Activated CD4-positive, CD25-positive, alpha-beta regulatory T cell (primary cell): ENCODE results near the gene MRGPRX3.
"Not testable (repeated sequence)": the region's sequence is repeated elsewhere in the genome, so short reads cannot be mapped to it uniquely, and the experiment has no call there.

Experiments
- DNase-seq, 4 experiments: peaks; one replicate each; lab custom pipeline; 2025; lab: John Stamatoyannopoulos, UW

MRGPRX3 gene

DNA sequence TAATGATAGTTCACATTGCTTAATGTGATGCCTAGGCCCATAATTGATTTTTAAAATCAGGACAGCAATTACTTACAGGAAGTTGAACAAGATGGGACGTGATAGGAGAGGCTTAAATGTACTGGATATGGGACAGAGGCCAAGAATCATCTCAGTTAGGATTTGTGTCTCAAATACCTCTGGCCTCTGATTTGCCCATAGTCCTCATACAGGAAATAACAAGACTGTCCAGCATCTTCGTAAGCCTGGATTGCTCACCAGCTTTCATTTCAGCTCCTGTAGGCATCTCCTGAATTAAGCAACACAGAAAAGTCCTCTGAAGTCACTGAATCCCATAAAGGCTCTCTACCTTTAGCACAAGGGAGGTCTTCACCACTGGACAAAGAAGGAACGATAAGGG, at the start of gene MRGPRX3:
TSS of gene MRGPRX3 (plus strand) at position 231 of the 400 bp plus-strand sequence. CDS start 4,632 bp downstream, outside the sequence.
- no peak for DNase-seq

DNA sequence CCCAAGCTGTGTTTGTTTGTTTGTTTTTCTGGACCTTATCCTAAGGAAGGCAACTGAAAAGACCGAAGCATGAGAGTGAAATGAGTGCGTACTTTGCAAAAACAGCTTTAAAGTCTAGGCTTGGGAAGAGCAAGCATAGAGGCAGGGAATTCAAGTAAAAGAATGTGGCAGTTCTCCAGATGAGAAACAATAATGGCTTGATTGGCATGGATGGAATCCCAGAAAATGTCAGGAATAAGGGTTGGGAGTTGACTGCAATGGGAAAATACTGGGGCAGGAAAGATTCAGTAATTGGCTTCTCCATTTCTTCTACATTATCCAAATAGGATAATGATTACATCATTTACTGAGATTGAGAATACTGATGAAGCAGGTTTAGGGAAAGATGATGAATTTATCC, 44.0 kb upstream of the MRGPRX3 start:
- no peak for DNase-seq

DNA sequence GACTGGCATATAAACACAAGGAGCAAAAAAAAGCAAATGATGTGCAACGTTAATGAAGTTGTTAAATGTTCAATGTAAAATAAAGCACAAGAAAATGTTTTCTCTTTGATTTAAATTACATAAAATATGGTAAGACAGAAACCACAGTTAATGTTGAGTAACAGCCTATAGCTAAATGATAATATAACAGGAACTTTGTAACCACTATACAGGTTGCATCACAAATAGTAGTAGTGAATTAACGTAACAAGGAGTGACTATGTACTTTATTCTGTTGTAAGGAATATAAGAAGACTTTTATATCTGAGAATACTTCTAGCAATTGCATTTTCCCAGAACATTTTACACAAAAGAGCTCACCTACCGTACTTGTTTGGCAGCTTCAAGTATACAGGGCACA, 43.4 kb upstream of the MRGPRX3 start:
- no peak for DNase-seq

DNA sequence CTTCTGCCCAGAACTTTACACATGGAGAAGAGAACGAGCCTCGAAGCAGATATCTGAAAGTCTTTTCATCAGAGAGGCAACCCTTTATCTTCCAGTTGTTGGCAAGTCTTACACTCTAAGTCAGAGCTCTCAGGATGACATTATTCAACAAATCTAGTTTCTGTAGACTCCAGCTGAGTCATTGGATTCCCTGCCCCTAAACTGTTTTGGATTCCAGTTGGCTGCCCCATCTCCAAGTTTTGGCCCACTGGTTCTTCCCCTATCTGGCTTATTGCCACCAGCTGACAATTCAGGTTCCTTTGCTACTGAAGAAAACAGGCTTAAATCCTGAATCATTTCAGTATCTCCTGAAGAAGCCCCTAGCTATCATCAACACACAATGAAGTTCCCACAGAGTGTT, 40.6 kb upstream of the MRGPRX3 start:
- no peak for DNase-seq

DNA sequence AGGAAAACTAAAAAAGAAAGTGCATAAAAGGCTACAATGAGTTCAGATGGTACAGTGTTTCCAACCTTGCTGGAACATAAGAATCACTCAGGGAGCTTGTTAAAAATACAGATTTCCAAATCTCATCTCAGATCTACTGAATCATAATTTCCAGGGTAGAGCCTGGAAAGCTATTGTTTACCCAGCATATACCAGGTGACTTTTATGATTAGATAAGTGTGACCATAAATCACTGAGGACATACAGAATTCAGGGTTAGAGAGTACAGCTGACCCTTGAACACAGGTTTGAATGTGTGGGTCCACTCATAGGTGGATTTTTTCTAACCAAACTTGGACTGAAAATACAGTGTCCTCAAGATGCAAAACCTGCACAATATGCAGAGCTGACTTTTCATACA, 38.4 kb upstream of the MRGPRX3 start:
- no peak for DNase-seq

DNA sequence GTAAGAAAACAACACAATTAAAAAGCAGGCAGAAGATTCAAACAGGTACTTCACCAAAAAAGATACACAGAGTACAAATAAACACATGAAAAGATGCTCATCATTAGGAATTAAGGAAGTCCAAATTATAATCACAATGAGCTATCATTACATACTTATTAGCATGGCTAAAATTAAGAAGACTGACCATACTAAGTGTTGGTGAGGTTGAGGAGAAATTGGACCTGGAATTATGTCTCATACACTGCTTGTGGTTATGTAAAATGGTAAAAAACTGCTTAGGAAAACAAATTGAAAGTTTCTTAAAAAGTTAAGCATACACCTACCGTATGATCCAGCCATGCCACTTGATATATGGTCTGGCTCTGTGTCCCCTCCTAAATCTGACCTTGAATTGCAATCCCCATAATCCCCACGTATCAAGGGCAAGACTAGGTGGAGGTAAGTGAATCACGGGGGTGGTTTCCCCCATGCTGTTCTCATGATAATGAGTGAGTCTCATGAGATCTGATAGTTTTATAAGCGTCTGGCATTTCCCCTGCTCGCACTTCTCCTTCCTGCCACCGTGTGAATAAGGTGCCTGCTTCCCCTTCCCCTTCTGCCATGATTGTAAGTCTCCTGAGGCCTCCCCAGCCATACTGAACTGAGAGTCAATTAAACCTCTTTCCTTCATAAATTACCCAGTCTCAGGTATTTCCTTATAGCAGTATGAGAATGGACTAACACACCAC, 31.3 kb upstream of the MRGPRX3 start:
- DNase-seq: no peak

DNA sequence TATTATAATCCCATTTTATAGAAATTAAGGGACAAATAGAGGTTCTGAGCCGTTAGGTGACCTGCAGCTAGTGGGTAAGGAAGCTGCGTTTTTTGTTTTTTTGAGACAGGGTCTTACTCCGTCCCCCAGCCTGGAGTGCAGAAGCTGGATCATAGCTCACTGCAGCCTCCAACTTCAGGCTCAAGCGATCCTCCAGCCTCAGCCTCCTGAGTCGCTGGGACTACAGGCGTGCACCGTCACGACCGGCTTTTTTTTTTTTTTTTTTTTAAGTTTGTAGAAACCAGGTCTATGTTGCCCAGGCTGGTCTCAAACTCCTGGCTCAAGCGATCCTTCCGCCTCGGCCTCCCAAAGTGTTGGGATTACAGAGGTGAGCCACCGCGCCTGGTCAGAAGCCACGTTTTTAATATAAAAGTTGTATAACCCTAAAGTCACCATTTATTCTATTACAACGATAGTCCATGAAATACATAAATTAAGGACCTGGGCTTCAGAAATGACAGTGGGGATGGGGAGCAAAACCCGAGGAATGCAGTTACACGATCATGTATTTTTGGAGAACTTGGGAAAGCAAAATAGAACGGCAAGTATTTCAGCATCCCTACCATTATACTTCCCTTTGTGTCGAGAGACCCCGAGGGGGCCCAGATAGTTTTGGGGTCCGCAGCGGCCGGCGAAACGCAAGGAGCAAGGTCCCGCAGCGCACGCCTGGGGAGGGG, 27.1 kb upstream of the MRGPRX3 start:
- DNase-seq: no peak

DNA sequence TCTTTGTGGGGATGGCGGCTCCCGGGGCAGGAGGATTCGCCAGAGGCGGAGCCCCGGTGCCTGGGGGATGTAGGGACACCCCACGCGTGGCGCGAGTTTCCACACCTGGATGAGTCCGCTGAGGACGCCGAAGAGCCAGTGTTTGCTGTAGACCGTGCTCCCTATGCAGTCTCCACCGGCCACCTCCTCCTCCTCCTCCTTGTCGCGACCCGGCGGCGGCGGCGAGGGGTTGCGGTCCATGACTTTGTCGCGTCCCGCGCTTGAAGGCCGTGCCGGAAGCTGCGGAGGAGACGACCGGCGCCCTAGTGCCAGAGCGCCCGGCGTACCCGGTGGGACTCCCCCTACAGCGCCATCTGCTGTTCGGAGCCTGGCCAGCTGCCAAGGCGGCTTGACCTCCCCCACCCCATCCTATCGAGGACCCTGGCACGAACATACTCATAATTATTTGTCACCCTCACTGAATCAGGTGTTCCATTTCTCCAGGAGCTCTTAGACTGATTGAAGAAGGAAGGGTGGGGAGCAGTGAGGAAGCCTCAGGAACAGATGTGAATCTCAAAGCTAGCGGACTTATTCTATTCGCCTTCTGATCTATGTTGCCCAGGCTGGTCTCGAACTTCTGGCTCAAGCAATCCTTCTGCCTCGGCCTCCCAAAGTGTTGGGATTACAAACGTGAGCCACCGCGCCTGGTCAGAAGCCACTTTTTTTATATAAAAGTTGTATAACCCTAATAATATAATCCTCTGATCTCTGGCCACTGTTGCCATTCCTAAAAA, 26.4 kb upstream of the MRGPRX3 start, which contains the start of gene SAAL1:
TSS of gene SAAL1 (minus strand) at position 281 of the 773 bp plus-strand sequence. CDS start at position 240, 41 bp downstream.
- peak; percentile 82 to 91 (median 84) for DNase-seq

DNA sequence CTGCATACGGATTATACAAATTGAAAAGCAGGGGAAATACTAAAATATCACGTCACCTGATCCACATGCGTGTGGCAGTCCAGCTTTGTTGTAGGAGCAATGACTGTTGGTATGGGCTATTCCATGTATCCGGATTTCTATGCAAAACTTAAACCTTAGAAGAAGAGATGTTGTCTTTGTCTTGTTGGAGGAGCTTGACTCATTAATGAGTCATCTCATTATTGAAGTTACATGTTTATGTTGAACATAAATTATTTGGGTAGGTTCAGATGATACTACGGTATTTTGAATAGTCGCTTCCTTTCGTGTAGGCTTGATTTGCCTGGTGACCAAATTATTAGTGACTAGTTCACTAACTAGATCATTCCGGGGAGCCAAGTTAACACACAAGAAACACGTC, 25.7 kb upstream of the MRGPRX3 start:
- no peak for DNase-seq

DNA sequence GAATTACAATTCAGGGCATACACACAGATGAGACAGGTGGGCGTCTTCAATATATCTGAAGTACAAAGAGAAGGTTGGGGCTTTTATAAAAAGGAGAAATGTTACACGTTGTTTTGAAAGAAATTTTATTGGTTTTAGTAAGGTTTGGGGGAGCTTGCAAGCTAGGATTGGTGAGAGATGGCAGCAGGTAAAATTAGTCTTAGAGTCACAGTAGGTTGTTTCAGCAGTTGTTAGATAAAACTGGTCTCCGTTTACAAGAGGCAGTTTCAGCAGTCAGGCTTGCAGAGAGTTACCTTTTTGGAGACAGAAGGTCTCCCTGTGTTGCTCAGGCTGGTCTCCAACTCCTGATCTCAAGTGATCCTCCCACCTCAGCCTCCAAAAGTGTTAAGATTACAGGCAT, 24.1 kb upstream of the MRGPRX3 start:
- no peak for DNase-seq

DNA sequence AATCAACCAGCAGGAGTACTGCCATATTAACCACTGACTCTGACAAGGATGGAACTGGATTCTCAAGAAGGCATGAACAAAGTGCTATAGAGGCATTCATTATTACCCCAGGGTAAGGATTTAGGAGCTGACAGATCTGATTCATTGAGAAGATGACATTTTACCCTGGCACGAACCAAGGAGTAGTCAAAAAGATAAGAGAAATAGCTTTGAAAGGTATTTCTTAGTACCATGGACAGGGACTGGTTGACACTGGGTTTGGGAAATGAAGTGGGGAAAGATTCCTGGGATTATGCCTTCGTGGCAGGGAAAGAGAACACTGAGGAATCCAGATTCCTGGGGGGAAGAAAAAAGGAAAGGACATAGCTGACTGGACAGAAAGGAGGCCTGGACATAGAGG, 21.4 kb upstream of the MRGPRX3 start:
- DNase-seq: no peak

DNA sequence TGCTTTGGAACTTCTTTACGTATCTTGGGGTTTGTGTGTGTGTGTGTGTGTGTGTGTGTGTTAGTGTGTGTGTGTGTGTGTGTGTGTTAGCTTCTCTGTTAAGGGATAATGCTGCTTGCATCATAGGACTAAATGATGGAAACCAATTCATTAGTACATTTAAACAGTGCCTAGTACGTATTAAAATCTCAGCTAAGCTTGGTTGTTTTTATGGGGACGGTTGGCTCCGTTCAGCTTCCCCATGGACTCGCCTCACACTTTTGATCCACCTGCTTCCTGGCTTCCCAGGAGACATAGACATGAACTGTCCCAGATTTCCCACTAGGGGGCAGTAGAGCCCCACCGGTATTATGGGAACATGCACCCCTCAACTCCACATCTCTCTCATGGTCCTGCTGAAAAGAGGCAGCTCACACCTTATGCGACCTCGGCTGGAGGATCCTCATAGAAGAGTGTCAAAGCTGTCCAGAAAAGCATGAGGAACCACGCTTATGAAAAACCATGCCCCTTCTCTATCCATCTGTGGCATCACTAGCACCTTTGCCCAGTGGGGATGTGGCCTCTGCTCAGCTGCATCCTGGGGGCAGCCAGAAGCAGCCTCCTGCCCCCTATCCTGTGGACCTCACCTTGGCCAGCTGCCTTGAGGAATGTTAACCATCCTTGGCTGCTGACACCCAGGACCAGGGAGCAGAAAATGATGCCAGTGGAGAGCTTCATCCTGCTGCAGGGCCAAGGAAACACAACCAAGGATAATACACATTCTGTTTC, 16.8 kb upstream of the MRGPRX3 start:
- peak; percentile 19 to 39 (median 34) for DNase-seq

DNA sequence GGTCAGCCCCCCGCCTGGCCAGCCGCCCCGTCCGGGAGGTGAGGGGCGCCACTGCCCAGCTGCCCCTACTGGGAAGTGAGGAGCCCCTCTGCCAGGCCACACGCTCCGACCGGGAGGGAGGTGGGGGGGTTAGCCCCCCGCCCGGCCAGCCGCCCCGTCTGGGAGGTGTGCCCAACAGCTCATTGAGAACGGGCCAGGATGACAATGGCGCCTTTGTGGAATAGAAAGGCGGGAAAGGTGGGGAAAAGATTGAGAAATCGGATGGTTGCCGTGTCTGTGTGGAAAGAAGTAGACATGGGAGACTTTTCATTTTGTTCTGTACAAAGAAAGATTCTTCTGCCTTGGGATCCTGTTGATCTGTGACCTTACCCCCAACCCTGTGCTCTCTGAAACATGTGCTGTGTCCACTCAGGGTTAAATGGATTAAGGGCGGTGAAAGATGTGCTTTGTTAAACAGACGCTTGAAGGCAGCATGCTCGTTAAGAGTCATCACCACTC, 11.0 kb upstream of the MRGPRX3 start:
- not testable (repeated sequence) for DNase-seq

DNA sequence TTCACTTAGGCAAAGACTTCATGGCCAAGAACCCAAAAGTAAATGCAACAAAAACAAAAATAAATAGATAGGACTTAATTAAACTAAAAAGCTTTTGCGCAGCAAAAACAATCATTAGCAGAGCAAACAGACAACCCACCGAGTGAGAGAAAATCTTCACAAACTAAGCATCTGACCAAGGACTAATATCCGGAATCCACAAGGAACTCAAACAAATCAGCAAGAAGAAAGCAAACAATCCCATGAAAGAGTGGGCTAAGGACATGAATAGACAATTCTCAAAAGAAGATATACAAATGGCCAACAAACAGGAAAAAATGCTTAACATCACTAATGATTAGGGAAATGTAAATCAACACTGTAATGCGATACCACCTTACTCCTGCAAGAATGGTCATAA, 1.3 kb upstream of the MRGPRX3 start:
- not testable (repeated sequence) for DNase-seq

DNA sequence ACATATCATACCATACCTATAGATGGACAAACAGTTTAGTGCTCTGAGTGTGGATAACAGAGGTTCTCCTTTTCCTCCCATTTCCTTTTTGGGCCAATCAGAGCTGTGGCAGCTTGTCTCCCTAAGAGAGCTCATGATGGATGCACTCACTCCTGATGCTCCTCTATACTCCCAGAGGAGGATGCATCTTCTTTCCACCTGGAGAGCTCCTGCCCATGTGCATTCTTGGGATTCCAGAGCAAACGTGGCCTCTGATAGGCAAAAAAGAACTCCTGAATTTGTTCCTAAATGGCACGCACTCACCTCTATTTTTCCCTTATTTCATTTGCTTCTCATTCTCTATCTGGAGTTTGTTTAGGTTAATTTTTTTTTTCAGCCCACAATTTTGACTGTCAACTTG, 2.9 kb downstream of the MRGPRX3 start:
- DNase-seq: no peak

DNA sequence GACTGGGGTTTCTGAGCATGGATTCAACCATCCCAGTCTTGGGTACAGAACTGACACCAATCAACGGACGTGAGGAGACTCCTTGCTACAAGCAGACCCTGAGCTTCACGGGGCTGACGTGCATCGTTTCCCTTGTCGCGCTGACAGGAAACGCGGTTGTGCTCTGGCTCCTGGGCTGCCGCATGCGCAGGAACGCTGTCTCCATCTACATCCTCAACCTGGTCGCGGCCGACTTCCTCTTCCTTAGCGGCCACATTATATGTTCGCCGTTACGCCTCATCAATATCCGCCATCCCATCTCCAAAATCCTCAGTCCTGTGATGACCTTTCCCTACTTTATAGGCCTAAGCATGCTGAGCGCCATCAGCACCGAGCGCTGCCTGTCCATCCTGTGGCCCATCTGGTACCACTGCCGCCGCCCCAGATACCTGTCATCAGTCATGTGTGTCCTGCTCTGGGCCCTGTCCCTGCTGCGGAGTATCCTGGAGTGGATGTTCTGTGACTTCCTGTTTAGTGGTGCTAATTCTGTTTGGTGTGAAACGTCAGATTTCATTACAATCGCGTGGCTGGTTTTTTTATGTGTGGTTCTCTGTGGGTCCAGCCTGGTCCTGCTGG, 4.9 kb downstream of the MRGPRX3 start:
- DNase-seq: no peak

DNA sequence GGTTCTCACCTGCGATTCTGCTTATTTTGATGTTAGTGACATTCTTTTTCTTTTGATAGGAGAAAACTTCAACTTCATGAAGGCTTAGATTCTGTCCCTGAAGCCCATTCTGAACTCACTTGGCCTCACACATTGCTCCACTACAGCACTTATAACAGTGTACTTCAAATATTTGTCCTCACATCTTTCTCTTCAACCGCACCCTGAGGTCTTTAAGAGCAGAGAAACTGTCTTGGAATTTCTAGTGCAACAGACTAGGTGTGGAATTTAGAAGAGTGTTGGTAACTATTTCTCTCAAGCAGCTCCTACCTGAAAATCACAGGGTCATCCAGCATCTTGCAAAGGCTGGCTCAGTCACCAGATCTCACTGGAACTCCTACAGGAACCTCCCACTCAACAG, 7.8 kb downstream of the MRGPRX3 start:
- no peak for DNase-seq

DNA sequence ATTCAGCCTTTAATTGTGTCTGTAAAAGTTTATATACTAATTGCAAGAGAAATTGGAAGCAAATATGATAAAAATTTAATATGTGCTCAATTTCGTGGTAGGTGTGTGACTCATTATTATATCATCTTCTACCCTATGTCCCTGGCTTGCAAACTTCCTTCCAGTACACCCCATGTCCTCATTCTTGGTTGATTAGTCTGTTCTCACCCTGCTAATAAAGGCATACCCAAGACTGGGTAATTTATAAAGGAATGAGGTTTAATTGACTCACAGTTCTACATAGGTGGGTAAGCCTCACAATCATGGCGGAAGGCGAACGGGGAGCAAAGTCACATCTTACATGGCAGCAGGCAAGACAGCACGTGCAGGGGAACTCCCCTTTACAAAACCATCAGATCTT, 11.9 kb downstream of the MRGPRX3 start:
- no peak for DNase-seq

DNA sequence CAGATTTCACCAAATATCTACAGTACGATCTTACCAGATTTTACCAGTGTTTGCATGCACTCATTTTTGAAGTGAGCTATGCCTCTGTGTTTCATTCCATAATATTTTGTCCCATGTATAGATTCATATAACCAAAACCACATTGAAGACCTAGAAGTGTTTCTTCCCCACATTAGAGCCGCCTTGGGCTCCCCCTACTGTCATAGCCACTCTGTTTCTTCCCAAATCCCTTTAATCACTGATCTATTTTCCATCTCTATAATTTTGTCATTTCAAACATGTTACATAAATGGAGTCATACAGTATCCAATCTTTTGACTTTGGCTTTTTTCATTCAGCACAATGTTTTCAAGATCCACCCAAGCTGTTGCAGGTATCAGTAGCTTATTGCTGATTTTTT, 12.7 kb downstream of the MRGPRX3 start:
- no peak for DNase-seq

DNA sequence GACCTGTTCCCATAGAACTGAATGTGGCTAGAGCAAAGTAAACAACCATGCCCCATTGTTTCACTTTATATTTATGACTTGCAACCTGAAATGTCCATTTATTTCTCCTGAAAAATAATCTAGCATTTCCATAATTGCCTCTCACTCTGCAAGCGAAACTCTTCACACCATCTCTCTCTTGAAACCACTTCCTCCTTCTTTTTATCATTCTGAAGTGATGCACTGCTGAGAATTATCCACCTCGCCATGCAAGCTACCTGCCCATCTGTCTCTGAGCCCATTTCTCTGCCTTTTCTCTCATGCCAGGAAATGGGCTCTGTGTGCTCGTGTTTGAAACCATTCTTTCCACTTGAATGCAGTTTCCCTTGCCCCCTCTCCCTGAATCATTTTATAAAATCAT, 13.5 kb downstream of the MRGPRX3 start:
- no peak for DNase-seq

DNA sequence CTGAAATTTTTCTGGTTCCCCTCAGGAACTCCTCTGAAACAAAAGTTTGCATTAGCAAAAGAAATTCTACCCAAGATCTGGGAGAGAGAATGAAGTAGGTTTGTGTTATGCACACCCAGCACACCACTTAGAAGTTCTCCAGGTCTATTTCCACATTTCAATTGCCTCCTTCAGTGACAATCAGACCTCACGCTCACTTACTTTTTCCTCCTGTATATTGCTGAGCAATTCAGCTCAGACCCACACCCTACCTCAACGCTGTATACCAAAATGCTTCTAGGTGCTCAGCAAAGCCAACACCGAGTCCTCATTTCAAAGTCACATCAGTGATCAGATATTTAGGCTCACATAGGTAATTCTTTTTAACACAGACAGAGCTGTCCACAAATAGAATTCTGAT, 19.2 kb downstream of the MRGPRX3 start:
- no peak for DNase-seq
